SJSA1 (cell line): Measurements from ENCODE around the gene ARR3. TPM values are rescaled to one million over a fixed set of nuclear protein-coding genes. Genes with fewer than 3 reads are reported as not detected.
"Not testable (repeated sequence)": the region's sequence is repeated elsewhere in the genome, so short reads cannot be mapped to it uniquely, and the experiment has no call there.

Experiments used
- DNase-seq, 2 experiments: peaks; one replicate each; pipeline ENCODE4 v3.0.0-alpha.2; 2015 to 2020; ENCODE audit warnings: low spot score in 2 of 2, low read depth in 1 of 2
- H3K27ac ChIP-seq: fragments of 250-450 bp; sonication (Bioruptor Pico); 2 replicates; pipeline ENCODE4 v1.5.1; 2020; ENCODE audit warnings: mild to moderate bottlenecking, moderate library complexity
- H3K27me3 ChIP-seq: fragments of 250-450 bp; sonication (Bioruptor Pico); replicated peaks from 2 replicates; pipeline ENCODE4 v1.5.1; 2020; ENCODE audit warnings: mild to moderate bottlenecking, moderate library complexity
- H3K36me3 ChIP-seq: fragments of 250-450 bp; sonication (Bioruptor Pico); 2 replicates; pipeline ENCODE4 v1.5.1; 2020; ENCODE audit warnings: mild to moderate bottlenecking
- H3K4me1 ChIP-seq: fragments of 250-450 bp; sonication (Bioruptor Pico); replicated peaks from 2 replicates; pipeline ENCODE4 v1.6.1; 2021; ENCODE audit warnings: mild to moderate bottlenecking
- H3K4me3 ChIP-seq: fragments of 250-450 bp; sonication (Bioruptor Pico); 2 replicates; pipeline ENCODE4 v1.5.1; 2020; ENCODE audit warnings: mild to moderate bottlenecking
- H3K9me3 ChIP-seq: fragments of 250-450 bp; sonication (Bioruptor Pico); replicated peaks from 2 replicates; pipeline ENCODE4 v1.5.1; 2020; ENCODE audit warnings: mild to moderate bottlenecking
- total RNA-seq: library from RNA; depleted of rRNA; stranded (reverse); fragments of >200 nt; shearing (Covaris generic); gene quantifications from 2 replicates; pipeline ENCODE4 v1.2.3, GENCODE V29; 2014; rRNA removed

The ARR3 gene
- not detected in 2 replicates for total RNA-seq

- no peaks in the 10 kb centered on the region for H3K4me1 ChIP-seq
- H3K4me3 ChIP-seq: no peak within 1 kb of the TSS
- H3K9me3 ChIP-seq: no peaks in the 10 kb centered on the region
- H3K36me3 ChIP-seq: no peaks in the 10 kb centered on the region
- no peak for DNase-seq
- no peaks in the 10 kb centered on the region for H3K27me3 ChIP-seq
- H3K27ac ChIP-seq: no peak within 1 kb of the TSS
Measured at GRCh38 chrX:70268034-70268433, at the start of gene ARR3. Gene ARR3 (plus strand): TSS chrX:70268334. CDS start chrX:70269386, 1,052 bp downstream.

- Histone ChIP-seq H3K9me3 (no peaks in the 10 kb centered on the region), H3K4me1 (no peaks in the 10 kb centered on the region), H3K4me3 (no peak overlapping the region), H3K27ac (no peak overlapping the region), H3K36me3 (no peaks in the 10 kb centered on the region), H3K27me3 (no peaks in the 10 kb centered on the region)
- DNase-seq: no peak
Measured at GRCh38 chrX:70219938-70220764, 48.0 kb upstream of the ARR3 start.

DNA sequence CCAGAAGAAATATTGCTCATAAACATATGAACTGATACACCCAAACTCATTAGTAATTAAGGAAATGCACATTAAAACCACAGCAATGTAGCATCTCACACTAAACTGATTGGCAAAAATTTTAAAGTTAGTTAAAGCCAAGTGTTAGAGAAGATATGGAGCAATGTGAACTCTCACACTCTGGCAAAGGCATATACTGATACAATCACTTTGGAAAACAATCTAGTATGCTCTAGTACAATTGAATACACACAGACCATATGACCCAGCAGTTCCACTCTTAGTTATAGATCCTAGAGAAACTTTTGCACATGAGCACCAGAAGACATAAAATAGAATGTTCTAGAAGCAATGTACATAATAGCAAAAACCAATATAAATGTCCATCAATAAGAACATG lies 42.1 kb upstream of the ARR3 start:
- Histone ChIP-seq H3K4me3 (no peak overlapping the region), H3K4me1 (no peaks in the 10 kb centered on the region), H3K27ac (no peak overlapping the region), H3K9me3 (no peaks in the 10 kb centered on the region), H3K36me3 (no peaks in the 10 kb centered on the region), H3K27me3 (no peaks in the 10 kb centered on the region)
- no peak for DNase-seq

GRCh38 chrX:70226687-70227086 lies 41.4 kb upstream of the ARR3 start:
- H3K4me1 ChIP-seq: no peaks in the 10 kb centered on the region
- H3K4me3 ChIP-seq: no peak overlapping the region
- no peaks in the 10 kb centered on the region for H3K27me3 ChIP-seq
- no peaks in the 10 kb centered on the region for H3K36me3 ChIP-seq
- H3K9me3 ChIP-seq: no peaks in the 10 kb centered on the region
- no peak overlapping the region for H3K27ac ChIP-seq
- DNase-seq: no peak

- Histone ChIP-seq H3K27me3 (no peaks in the 10 kb centered on the region), H3K9me3 (no peaks in the 10 kb centered on the region), H3K4me1 (no peaks in the 10 kb centered on the region), H3K4me3 (no peak overlapping the region), H3K27ac (no peak overlapping the region), H3K36me3 (no peaks in the 10 kb centered on the region)
- no peak for DNase-seq
Measured at GRCh38 chrX:70231666-70232065, 36.5 kb upstream of the ARR3 start.

GRCh38 chrX:70234355-70234754 lies 33.8 kb upstream of the ARR3 start, which contains the start of gene AWAT1:
Gene AWAT1 (plus strand): TSS chrX:70234655. CDS start chrX:70234696, 41 bp downstream.
- H3K9me3 ChIP-seq: no peaks in the 10 kb centered on the region
- H3K27me3 ChIP-seq: no peaks in the 10 kb centered on the region
- no peaks in the 10 kb centered on the region for H3K4me1 ChIP-seq
- DNase-seq: no peak
- H3K27ac ChIP-seq: no peak within 1 kb of the TSS
- H3K36me3 ChIP-seq: no peaks in the 10 kb centered on the region
- no peak within 1 kb of the TSS for H3K4me3 ChIP-seq

DNA sequence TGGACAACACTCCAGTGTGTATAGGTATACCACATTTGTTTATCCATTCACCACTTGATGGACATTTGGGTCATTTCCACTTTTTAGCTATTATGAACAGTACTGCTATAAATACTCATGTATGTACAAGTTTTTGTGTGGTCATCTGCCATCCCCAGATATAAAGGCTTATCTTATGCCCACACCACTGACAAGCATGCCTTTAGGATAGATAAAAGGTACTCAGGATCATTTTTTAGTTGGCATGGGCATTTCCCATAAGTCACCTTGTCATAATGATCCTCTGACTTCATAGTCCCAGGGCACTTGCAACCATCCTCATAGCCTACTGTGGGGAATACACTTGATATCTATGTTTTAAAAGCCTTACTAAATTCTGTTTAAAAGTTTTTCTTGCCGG lies 27.4 kb upstream of the ARR3 start:
- DNase-seq: no peak

DNA sequence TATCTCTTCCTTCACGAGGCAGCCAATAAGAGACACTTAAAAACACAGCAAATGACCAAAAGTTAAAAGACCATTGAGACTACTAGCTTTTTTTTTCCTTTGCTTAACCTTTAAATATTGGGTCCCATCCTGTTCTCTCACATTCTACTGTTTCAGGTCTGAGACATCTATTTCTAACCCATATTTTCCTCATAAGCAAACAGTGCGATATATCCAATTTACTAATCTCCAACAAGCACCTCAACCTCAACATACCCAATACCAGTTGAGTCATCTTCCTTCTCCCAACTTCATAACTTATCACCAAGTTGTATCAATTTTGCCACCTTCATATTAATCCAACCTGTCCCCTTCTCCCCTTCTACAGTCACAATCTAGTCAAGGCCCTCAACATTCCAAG lies 26.6 kb upstream of the ARR3 start:
- no peaks in the 10 kb centered on the region for H3K27me3 ChIP-seq
- H3K4me3 ChIP-seq: no peak overlapping the region
- no peaks in the 10 kb centered on the region for H3K36me3 ChIP-seq
- no peak overlapping the region for H3K27ac ChIP-seq
- no peak for DNase-seq
- H3K9me3 ChIP-seq: no peaks in the 10 kb centered on the region
- H3K4me1 ChIP-seq: no peaks in the 10 kb centered on the region

More for the DNA sequence above, 27.4 kb upstream of the ARR3 start:
- Histone ChIP-seq H3K9me3 (no peaks in the 10 kb centered on the region), H3K36me3 (no peaks in the 10 kb centered on the region), H3K4me1 (no peaks in the 10 kb centered on the region), H3K27me3 (no peaks in the 10 kb centered on the region), H3K4me3 (no peak overlapping the region), H3K27ac (no peak overlapping the region)

GRCh38 chrX:70243601-70244000 lies 24.5 kb upstream of the ARR3 start:
- H3K4me3 ChIP-seq, H3K4me1 ChIP-seq, H3K9me3 ChIP-seq, H3K27me3 ChIP-seq, H3K27ac ChIP-seq, DNase-seq, H3K36me3 ChIP-seq: not testable (repeated sequence)

DNA sequence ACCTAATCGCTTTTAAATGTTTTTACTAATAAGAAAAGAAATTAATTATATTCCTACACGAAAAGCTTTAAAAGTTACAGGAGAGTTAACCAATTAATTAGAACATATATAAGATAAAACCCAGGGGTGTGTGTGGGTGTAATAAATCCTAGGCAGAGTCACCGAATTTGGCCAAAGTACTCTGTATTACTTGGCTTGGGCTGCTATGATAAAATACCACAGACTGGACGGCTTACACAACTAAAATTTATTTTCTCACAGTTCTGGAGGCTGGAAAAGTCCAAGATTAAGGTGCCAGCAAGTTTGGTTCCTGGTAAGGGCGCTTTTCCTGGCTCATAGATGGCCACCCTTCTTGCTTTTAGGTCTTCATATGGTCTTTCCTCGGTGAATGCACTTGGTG lies 23.3 kb upstream of the ARR3 start:
- H3K27ac ChIP-seq: no peak overlapping the region
- no peaks in the 10 kb centered on the region for H3K9me3 ChIP-seq
- no peak for DNase-seq
- no peaks in the 10 kb centered on the region for H3K27me3 ChIP-seq
- no peak overlapping the region for H3K4me3 ChIP-seq
- H3K4me1 ChIP-seq: no peaks in the 10 kb centered on the region
- no peaks in the 10 kb centered on the region for H3K36me3 ChIP-seq

DNA sequence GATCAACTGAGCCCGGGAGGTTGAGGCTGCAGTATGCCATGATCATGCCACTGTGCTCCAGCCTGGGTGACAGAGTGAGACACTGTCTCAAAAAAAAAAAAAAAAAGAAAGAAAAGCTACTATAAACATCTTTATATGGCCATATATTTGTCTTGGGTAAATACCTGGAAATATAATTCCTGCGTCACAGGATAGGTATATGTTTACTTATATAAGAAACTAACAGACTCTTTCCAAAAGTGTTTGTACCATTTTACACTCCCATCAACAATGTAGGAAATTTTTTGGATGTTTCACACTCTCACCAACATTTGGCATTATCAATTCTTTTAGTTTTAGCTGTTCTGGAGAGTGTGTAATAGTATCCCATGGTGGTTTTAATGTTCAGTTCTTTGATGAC lies 20.9 kb upstream of the ARR3 start:
- no peak for DNase-seq
- Histone ChIP-seq H3K27ac (no peak overlapping the region), H3K9me3 (no peaks in the 10 kb centered on the region), H3K4me3 (no peak overlapping the region), H3K36me3 (no peaks in the 10 kb centered on the region), H3K4me1 (no peaks in the 10 kb centered on the region), H3K27me3 (no peaks in the 10 kb centered on the region)

- DNase-seq: no peak
- Histone ChIP-seq H3K36me3 (no peaks in the 10 kb centered on the region), H3K27ac (no peak overlapping the region), H3K4me1 (no peaks in the 10 kb centered on the region), H3K9me3 (no peaks in the 10 kb centered on the region), H3K27me3 (no peaks in the 10 kb centered on the region), H3K4me3 (no peak overlapping the region)
Measured at GRCh38 chrX:70252491-70252890, 15.6 kb upstream of the ARR3 start.

DNA sequence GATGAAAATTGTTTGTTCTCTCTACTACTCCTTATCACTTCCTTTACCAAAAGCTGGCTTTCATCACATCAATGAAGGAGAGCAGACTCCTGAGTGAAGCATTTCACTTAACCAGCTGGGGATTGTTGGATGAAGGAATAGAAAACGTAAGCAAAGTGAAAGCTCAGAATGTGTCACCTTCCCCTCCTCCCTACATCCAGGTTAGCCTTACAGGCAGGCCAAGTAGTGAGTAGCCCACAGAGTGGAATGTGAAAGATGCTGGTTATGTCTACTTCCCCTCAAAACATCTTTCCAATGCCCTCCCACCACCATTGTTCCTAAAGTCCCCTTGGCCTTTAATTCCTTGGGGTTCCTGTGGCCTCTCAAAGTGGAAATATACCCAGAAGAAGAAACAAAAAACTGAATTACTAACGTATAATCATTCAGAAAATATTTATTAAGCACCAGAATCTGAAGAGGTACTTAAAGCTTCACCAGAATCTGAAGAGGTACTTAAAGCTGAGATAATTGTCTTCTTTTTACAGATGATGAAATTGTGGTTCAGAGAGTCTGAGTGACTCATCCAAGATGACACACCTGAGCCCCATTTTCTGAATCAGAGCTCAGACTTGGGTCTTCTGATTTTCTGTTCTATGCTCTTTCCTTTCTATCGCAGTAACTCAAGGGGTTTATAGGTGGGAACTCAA lies 14.6 kb upstream of the ARR3 start:
- Histone ChIP-seq H3K27me3 (no peaks in the 10 kb centered on the region), H3K4me3 (no peak overlapping the region), H3K9me3 (no peaks in the 10 kb centered on the region), H3K36me3 (no peaks in the 10 kb centered on the region), H3K4me1 (no peaks in the 10 kb centered on the region), H3K27ac (no peak overlapping the region)
- no peak for DNase-seq

DNA sequence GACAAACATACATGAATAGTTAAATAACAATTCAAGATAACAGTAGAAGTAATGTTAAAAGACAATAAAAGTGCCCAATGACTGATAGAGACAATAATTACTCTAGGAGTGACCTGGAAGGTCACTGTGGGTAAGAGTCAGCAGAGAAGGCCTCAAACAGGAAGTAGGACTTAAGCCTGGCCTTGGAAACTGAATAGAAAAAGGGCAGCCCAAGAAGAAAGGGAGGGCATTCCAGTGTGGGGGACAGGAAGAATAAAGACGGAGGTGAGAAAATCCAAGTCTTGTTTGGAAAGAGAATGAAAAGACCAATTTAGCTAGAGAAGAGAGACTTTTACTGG lies 14.1 kb upstream of the ARR3 start:
- H3K27me3 ChIP-seq: no peaks in the 10 kb centered on the region
- no peaks in the 10 kb centered on the region for H3K9me3 ChIP-seq
- no peak overlapping the region for H3K27ac ChIP-seq
- no peaks in the 10 kb centered on the region for H3K36me3 ChIP-seq
- no peak overlapping the region for H3K4me3 ChIP-seq
- H3K4me1 ChIP-seq: no peaks in the 10 kb centered on the region
- no peak for DNase-seq
